GM10847 (cell line): ENCODE results near the gene TNIP2.

Experiments
- POLR2A ChIP-seq: IDR thresholded peaks from 2 replicates; pipeline ENCODE4 v1.6.1; 2011; ENCODE audit not compliant: insufficient read length; ENCODE audit errors: extremely low read depth

Gene TNIP2

GRCh38 chr4:2796849-2797544 is 40.9 kb upstream of the TNIP2 start:
- TF ChIP-seq POLR2A = no peak

- TF ChIP-seq POLR2A = no peak
Measured at GRCh38 chr4:2795893-2796848, 40.0 kb upstream of the TNIP2 start.

GRCh38 chr4:2795300-2795892 is 39.3 kb upstream of the TNIP2 start:
- TF ChIP-seq POLR2A = no peak

- TF ChIP-seq POLR2A = no peak
Measured at GRCh38 chr4:2794486-2795299, 38.6 kb upstream of the TNIP2 start.

GRCh38 chr4:2793586-2794485 is 37.7 kb upstream of the TNIP2 start:
- no peak for TF ChIP-seq POLR2A

- TF ChIP-seq POLR2A = no peak
Measured at GRCh38 chr4:2792711-2793585, 36.8 kb upstream of the TNIP2 start, which contains the start of gene SH3BP2. TSS of gene SH3BP2 (plus strand) at chr4:2793085. CDS start at chr4:2820618, 27,533 bp downstream.

GRCh38 chr4:2792396-2792710 is 36.2 kb upstream of the TNIP2 start:
- no peak for TF ChIP-seq POLR2A

- TF ChIP-seq POLR2A = no peak
Measured at GRCh38 chr4:2791518-2792395, 35.6 kb upstream of the TNIP2 start.

- no peak for TF ChIP-seq POLR2A
Measured at GRCh38 chr4:2790583-2791517, 34.7 kb upstream of the TNIP2 start.

- TF ChIP-seq POLR2A = no peak
Measured at GRCh38 chr4:2789793-2790582, 33.9 kb upstream of the TNIP2 start.

- no peak for TF ChIP-seq POLR2A
Measured at GRCh38 chr4:2789351-2789750, 33.2 kb upstream of the TNIP2 start.
